HepG2 (cell line): ENCODE results near the gene CYP2J2. TPM values are rescaled to one million over a fixed set of nuclear protein-coding genes. Genes with fewer than 3 reads are reported as not detected.

Source experiments
- ATAC-seq: fragments of 200-7000 bp; cut with Tn5 transposase; 3 replicates; pipeline ENCODE4 v1.9.1; 2020; ENCODE audit warnings: mild to moderate bottlenecking, moderate library complexity
- BruUV-seq: library from RNA; stranded (reverse); fragments of 400-500 nt; replicated peaks from 2 replicates; lab custom pipeline; 2021; lab: Mats Ljungman, UMichigan
- CTCF ChIA-PET: fragments of 300-600 bp; formaldehyde crosslinking; extraction: SDS; loops from one replicate; lab custom pipeline; 2021; ENCODE audit warnings: low total read pairs, inconsistent platforms, low intra/inter-chr PET ratio; lab: Yijun Ruan, JAX
- POLR2A ChIA-PET: fragments of 350-600 bp; sonication (Branson Sonifier 250); formaldehyde crosslinking; loops from one replicate; lab custom pipeline; 2020; ENCODE audit warnings: antibody characterized with exemption, inconsistent platforms; lab: Yijun Ruan, JAX
- DNase-seq: peaks from one replicate; pipeline ENCODE4 v3.0.0-alpha.2; 2015; ENCODE audit warnings: low spot score
- FAIRE-seq: peaks from 3 replicates; lab custom pipeline; 2011; peaks lifted over from hg19 to GRCh38; lab: Jason Lieb, UNC
- H2AFZ ChIP-seq: one replicate; pipeline ENCODE4 v1.6.1; 2011; ENCODE audit warnings: low read length, inconsistent platforms
- H3K27ac ChIP-seq: fragments of 300-600 bp; 3 replicates; pipeline ENCODE4 v1.8.0; 2011; ENCODE audit warnings: mixed run types, mild to moderate bottlenecking, mixed read lengths, low read length, inconsistent platforms; ENCODE audit not compliant: insufficient read depth; ENCODE audit errors: extremely low read length
- H3K27me3 ChIP-seq, 2 experiments: fragments of 200-600 bp in 1 of 2; 2 replicates in 1 of 2; 3 replicates in 1 of 2; pipeline versions ENCODE4 v1.6.0 to v1.8.0; 2011; ENCODE audit warnings: low read length in 2 of 2, mild to moderate bottlenecking in 2 of 2, moderate library complexity in 2 of 2, inconsistent platforms in 1 of 2; ENCODE audit not compliant: insufficient read depth in 2 of 2, control insufficient read depth in 1 of 2
- H3K36me3 ChIP-seq, 2 experiments: fragments of 200-600 bp in 1 of 2; replicated peaks in 1 of 2; 2 replicates in 1 of 2; 3 replicates in 1 of 2; pipeline versions ENCODE4 v1.5.1 to v1.8.0; 2011; ENCODE audit warnings: low read length in 2 of 2, inconsistent platforms in 1 of 2; ENCODE audit not compliant: insufficient read depth in 2 of 2, control insufficient read depth in 1 of 2
- H3K4me1 ChIP-seq: 2 replicates; pipeline ENCODE4 v1.5.1; 2012; ENCODE audit warnings: low read length, inconsistent platforms; ENCODE audit not compliant: insufficient read depth
- H3K4me2 ChIP-seq: 2 replicates; pipeline ENCODE4 v1.6.0; 2011; ENCODE audit warnings: low read depth, low read length, inconsistent platforms
- H3K4me3 ChIP-seq, 3 experiments: fragments of 200-600 bp in 1 of 3; sonication (generic), shearing (Covaris generic) in 1 of 3; replicated peaks in 1 of 3; 2 replicates each; pipeline ENCODE4 v1.5.1; 2011 to 2016; ENCODE audit warnings: low read length in 3 of 3, inconsistent platforms in 2 of 3, low read depth in 2 of 3, mild to moderate bottlenecking in 2 of 3, control low read depth in 1 of 3, mixed read lengths in 1 of 3; ENCODE audit not compliant: insufficient read depth in 1 of 3
- H3K79me2 ChIP-seq: one replicate; pipeline ENCODE4 v1.6.1; 2011; ENCODE audit warnings: low read length, inconsistent platforms; ENCODE audit not compliant: insufficient read depth
- H3K9ac ChIP-seq: 2 replicates; pipeline ENCODE4 v1.6.0; 2011; ENCODE audit warnings: mild to moderate bottlenecking, low read depth, low read length, inconsistent platforms; ENCODE audit not compliant: insufficient read depth
- H3K9me3 ChIP-seq: 2 replicates; pipeline ENCODE4 v1.5.1; 2012; ENCODE audit warnings: mild to moderate bottlenecking, low read length
- H4K20me1 ChIP-seq: 2 replicates; pipeline ENCODE4 v1.6.0; 2011; ENCODE audit warnings: inconsistent platforms, mild to moderate bottlenecking, low read length, moderate library complexity; ENCODE audit not compliant: insufficient read depth
- ARNT2 ChIP-seq: sonication (generic); formaldehyde crosslinking; IDR thresholded peaks from 2 replicates; pipeline ENCODE4 v1.8.0; 2022; ENCODE audit warnings: mild to moderate bottlenecking, low read depth, missing genetic modification reagents, moderate library complexity
- CEBPG ChIP-seq: IDR thresholded peaks from 2 replicates; pipeline ENCODE4 v1.6.1; 2016
- HNF4G ChIP-seq, 2 experiments: sonication (generic) in 1 of 2; formaldehyde crosslinking in 1 of 2; IDR thresholded peaks; 2 replicates each; pipeline versions ENCODE4 v1.4.0 to v1.6.1; 2011 to 2020; ENCODE audit warnings: borderline replicate concordance in 2 of 2, low read depth in 2 of 2, mild to moderate bottlenecking in 2 of 2, low read length in 1 of 2, missing genetic modification reagents in 1 of 2, moderate library complexity in 1 of 2
- KDM1A ChIP-seq: IDR thresholded peaks from 2 replicates; pipeline ENCODE4 v1.6.1; 2016; ENCODE audit warnings: missing compliant biosample characterization
- PITX1 ChIP-seq: sonication (generic); formaldehyde crosslinking; IDR thresholded peaks from 2 replicates; pipeline ENCODE4 v1.5.1; 2020; ENCODE audit warnings: mild to moderate bottlenecking, missing genetic modification reagents
- REXO4 ChIP-seq: sonication (generic); formaldehyde crosslinking; IDR thresholded peaks from 2 replicates; pipeline ENCODE4 v1.8.0; 2022; ENCODE audit warnings: missing genetic modification reagents, mild to moderate bottlenecking, borderline replicate concordance
- TCF12 ChIP-seq, 2 experiments: fragments of 450-650 bp in 1 of 2; sonication (generic) in 1 of 2; formaldehyde crosslinking in 1 of 2; IDR thresholded peaks; 2 replicates each; pipeline versions ENCODE4 v1.6.1 to v1.8.0; 2017 to 2022; ENCODE audit warnings: antibody characterized with exemption in 1 of 2, mild to moderate bottlenecking in 1 of 2, missing genetic modification reagents in 1 of 2, moderate library complexity in 1 of 2
- ZBTB38 ChIP-seq: sonication (generic); formaldehyde crosslinking; IDR thresholded peaks from 2 replicates; pipeline ENCODE4 v1.5.1; 2020; ENCODE audit warnings: mild to moderate bottlenecking, missing genetic modification reagents
- ZNF3 ChIP-seq: IDR thresholded peaks from 2 replicates; pipeline ENCODE4 v1.7.0; 2017; ENCODE audit warnings: inconsistent platforms
- ZNF354B ChIP-seq: sonication (generic); formaldehyde crosslinking; IDR thresholded peaks from 2 replicates; pipeline ENCODE4 v1.8.0; 2022; ENCODE audit warnings: mild to moderate bottlenecking, missing genetic modification reagents
- ZNF629 ChIP-seq: sonication (generic); formaldehyde crosslinking; conservative IDR thresholded peaks from 2 replicates; pipeline ENCODE4 v1.5.0; 2020; ENCODE audit warnings: missing genetic modification reagents
- ZNF7 ChIP-seq: IDR thresholded peaks from 2 replicates; pipeline ENCODE4 v1.6.1; 2016; ENCODE audit warnings: missing biosample characterization, missing genetic modification reagents
- ZNF768 ChIP-seq: sonication (generic); formaldehyde crosslinking; IDR thresholded peaks from 2 replicates; pipeline ENCODE4 v1.4.0; 2020; ENCODE audit warnings: missing genetic modification reagents
- WGBS: methylation state at CpG from one replicate; pipeline ENCODE4 v1.1.6; 2017; ENCODE audit warnings: low lambda C conversion rate; 5-methylcytosine and 5-hydroxymethylcytosine counted together
- in situ Hi-C: cut with HindIII; loops from 2 replicates; pipeline ENCODE4 v1.10.0; 2017; ENCODE audit warnings: low pct_unique_long_range_greater_than_20kb; ENCODE audit not compliant: extremely low pct_ligation_motif_present
- intact Hi-C: fragments of 100-400 bp; cut with micrococcal nuclease; formaldehyde crosslinking; loops from one replicate; pipeline ENCODE4 v1.10.0; 2022; ENCODE audit not compliant: unreplicated experiment
- polyA plus RNA-seq, 8 experiments: library from polyadenylated mRNA; depleted of rRNA in 3 of 8; stranded (reverse) in 7 of 8; unstranded in 1 of 8; fragments of >200 nt; fragmentation: Illumina TruSeq in 4 of 8; extraction: Trizol in 4 of 8; gene quantifications; 2 replicates each; pipeline versions ENCODE4 v1.2.1 to v1.2.3, GENCODE V29; 2011 to 2016; ENCODE audit warnings: low read depth in 4 of 8, missing spikeins in 1 of 8, mixed read lengths in 1 of 8; ENCODE audit not compliant: insufficient read depth in 1 of 8
- total RNA-seq, 5 experiments: library from RNA; depleted of rRNA; stranded (reverse); fragments of >200 nt; fragmentation: Illumina TruSeq; extraction: Trizol; gene quantifications; 2 replicates each; pipeline ENCODE4 v1.2.3, GENCODE V29; 2016; ENCODE audit warnings: low read depth in 1 of 5
- TF ChIP-seq, protein P1 (sequence below): IDR thresholded peaks from 2 replicates; pipeline ENCODE4 v1.6.1; 2012; ENCODE audit warnings: inconsistent platforms
- TF ChIP-seq, protein P2 (sequence below): sonication (generic); formaldehyde crosslinking; IDR thresholded peaks from 2 replicates; pipeline ENCODE4 v1.4.0; 2020; ENCODE audit warnings: missing genetic modification reagents, mild to moderate bottlenecking, borderline replicate concordance
- TF ChIP-seq, protein P3 (sequence below): sonication (generic); formaldehyde crosslinking; IDR thresholded peaks from 2 replicates; pipeline ENCODE4 v1.4.0; 2020; ENCODE audit warnings: mild to moderate bottlenecking, missing genetic modification reagents
- TF ChIP-seq, protein P4 (sequence below): sonication (generic); formaldehyde crosslinking; IDR thresholded peaks from 2 replicates; pipeline ENCODE4 v1.4.0; 2020; ENCODE audit warnings: mild to moderate bottlenecking, missing genetic modification reagents

CYP2J2 gene
- total and polyA plus RNA-seq, 2 of the 13 experiments (the other 11 are each of a cell fraction or from before 2014, with no cell fraction given): 2.1 to 5.9 TPM

DNA sequence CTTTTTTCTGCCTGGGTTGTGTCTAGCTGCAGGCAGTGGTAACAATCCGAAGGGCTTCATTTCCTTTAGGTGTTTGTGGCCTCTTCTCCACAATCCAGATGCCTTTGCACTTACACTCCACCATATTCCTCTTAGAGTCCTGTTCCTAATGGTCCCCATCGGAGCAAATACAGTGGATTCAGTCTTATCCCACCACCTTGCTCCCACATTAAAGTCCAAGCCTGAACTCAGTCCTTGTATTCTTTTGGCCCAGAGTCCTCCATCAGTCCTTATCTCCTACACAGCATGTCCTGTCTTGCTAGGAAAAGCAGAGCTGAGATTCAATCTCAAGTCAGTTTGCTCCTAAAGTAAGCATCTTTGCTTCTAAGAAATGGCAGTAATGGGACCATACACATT, 8.8 kb downstream of the CYP2J2 start:
- Histone ChIP-seq H4K20me1 (no peaks in the 10 kb centered on the region), H3K27ac (no peak overlapping the region), H3K4me2 (no peak overlapping the region), H3K27me3 (no peaks in the 10 kb centered on the region), H3K79me2 (no peaks in the 10 kb centered on the region), H3K4me1 (peaks cover 8% of the 10 kb centered on the region; the same call in 1 of the 2 replicates), H3K4me3 (no peak overlapping the region), H3K36me3 (no peaks in the 10 kb centered on the region), H3K9ac (no peak overlapping the region), H2AFZ (no peak overlapping the region), H3K9me3 (no peaks in the 10 kb centered on the region)
- TF ChIP-seq ZNF3 (no peak), PITX1 (CRISPR knock-in tag) (no peak), ZNF629 (CRISPR knock-in tag) (no peak), ZBTB38 (CRISPR knock-in tag) (no peak), ZNF354B (no peak)
- TF ChIP-seq, protein P1, sequence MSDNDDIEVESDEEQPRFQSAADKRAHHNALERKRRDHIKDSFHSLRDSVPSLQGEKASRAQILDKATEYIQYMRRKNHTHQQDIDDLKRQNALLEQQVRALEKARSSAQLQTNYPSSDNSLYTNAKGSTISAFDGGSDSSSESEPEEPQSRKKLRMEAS: no peak
- TF ChIP-seq, protein P2, sequence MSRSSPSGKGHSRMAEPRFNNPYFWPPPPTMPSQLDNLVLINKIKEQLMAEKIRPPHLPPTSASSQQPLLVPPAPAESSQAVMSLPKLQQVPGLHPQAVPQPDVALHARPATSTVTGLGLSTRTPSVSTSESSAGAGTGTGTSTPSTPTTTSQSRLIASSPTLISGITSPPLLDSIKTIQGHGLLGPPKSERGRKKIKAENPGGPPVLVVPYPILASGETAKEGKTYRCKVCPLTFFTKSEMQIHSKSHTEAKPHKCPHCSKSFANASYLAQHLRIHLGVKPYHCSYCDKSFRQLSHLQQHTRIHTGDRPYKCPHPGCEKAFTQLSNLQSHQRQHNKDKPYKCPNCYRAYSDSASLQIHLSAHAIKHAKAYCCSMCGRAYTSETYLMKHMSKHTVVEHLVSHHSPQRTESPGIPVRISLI (CRISPR knock-in tag): no peak
- intact Hi-C loops (no loop called here), in situ Hi-C loops (no loop called here)
- DNase-seq (no peak), FAIRE-seq (no peak), ATAC-seq (no peak)
- CTCF ChIA-PET: no interaction called here
- 91% methylated on average over 2 of the region's 2 CpGs for WGBS
- POLR2A ChIA-PET: no interaction called here
- no TSS peak for BruUV-seq

DNA sequence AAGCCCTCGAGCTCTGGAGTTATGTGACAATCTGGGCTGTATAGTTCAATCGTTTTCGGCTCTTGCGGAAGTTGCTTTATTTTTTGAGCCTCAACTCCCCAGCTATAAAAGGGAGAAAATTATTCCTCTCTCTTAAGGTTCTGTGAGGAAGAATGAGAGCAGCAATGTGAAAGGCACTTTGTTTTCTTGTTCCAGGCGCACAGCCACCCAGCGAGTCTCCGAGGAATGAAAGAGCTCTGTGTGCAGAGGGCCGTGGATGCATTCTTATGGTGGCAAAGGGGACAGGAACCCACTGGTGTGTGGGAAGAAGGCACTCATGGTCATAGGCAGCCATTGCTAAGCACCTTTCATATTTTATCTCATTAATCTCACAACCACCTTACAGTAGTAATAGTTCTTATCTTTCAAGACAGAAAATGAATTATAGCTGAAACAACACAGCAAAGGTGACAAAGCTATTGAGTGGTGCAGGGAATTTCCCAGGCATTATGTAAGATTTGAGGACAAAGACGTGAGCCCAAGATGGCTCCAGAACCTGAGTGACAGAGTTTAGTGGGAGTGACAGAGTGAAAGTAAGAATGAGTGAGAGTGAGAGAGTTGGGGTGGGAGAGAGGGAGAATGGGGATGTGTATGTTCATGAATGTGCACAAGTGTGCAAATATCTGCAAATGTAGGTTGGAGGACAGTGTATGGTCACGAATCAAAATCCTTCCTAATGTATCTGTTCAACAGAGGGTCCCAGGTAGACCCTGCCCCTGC, 9.4 kb downstream of the CYP2J2 start:
- H2AFZ ChIP-seq: no peak overlapping the region
- 90% methylated on average over 10 of the region's 10 CpGs for WGBS
- intact Hi-C loops: no loop called here
- FAIRE-seq (no peak), ATAC-seq (no peak), DNase-seq (no peak)
- H4K20me1 ChIP-seq: no peaks in the 10 kb centered on the region
- in situ Hi-C loops: no loop called here
- H3K79me2 ChIP-seq: no peaks in the 10 kb centered on the region
- H3K9ac ChIP-seq: no peak overlapping the region
- BruUV-seq: no TSS peak
- H3K9me3 ChIP-seq: no peaks in the 10 kb centered on the region
- CTCF ChIA-PET: no interaction called here
- H3K27ac ChIP-seq: no peak overlapping the region
- no peak overlapping the region for H3K4me3 ChIP-seq
- peaks cover 8% of the 10 kb centered on the region; the same call in 1 of the 2 replicates for H3K4me1 ChIP-seq
- no peaks in the 10 kb centered on the region for H3K36me3 ChIP-seq
- no peak overlapping the region for H3K4me2 ChIP-seq
- H3K27me3 ChIP-seq: no peaks in the 10 kb centered on the region
- POLR2A ChIA-PET: no interaction called here
- no peak for TF ChIP-seq ZNF7 (CRISPR knock-in tag)
- no peak for TF ChIP-seq KDM1A (CRISPR knock-in tag)
- TF ChIP-seq HNF4G (IDR thresholded peaks at IDR 0.05; ENCODE audit: borderline replicate concordance, low read depth, low read length): no peak
- TF ChIP-seq HNF4G (CRISPR knock-in tag; IDR thresholded peaks at IDR 0.05; ENCODE audit: borderline replicate concordance, low read depth): no peak
- TF ChIP-seq, protein P3, sequence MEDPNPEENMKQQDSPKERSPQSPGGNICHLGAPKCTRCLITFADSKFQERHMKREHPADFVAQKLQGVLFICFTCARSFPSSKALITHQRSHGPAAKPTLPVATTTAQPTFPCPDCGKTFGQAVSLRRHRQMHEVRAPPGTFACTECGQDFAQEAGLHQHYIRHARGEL (CRISPR knock-in tag): no peak
- no peak for TF ChIP-seq TCF12 (IDR thresholded peaks at IDR 0.05)
- TF ChIP-seq TCF12 (CRISPR knock-in tag; IDR thresholded peaks at IDR 0.05): no peak
- no peak for TF ChIP-seq CEBPG (CRISPR knock-in tag)
- TF ChIP-seq, protein P4, sequence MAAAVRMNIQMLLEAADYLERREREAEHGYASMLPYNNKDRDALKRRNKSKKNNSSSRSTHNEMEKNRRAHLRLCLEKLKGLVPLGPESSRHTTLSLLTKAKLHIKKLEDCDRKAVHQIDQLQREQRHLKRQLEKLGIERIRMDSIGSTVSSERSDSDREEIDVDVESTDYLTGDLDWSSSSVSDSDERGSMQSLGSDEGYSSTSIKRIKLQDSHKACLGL (CRISPR knock-in tag): no peak
- TF ChIP-seq ZNF768 (CRISPR knock-in tag): no peak
- no peak for TF ChIP-seq REXO4
- TF ChIP-seq ARNT2 (CRISPR knock-in tag): no peak
